IMR-90 (cell line): ENCODE data around the gene MOCOS. TPM values are rescaled to one million over a fixed set of nuclear protein-coding genes. Genes with fewer than 3 reads are reported as not detected.

Experiments used
- ATAC-seq: fragments of 200-7000 bp; cut with Tn5 transposase; 2 replicates; pipeline ENCODE4 v1.9.1; 2020; ENCODE audit warnings: low read depth, mild to moderate bottlenecking, moderate library complexity
- BruUV-seq: library from RNA; stranded (reverse); fragments of 400-500 nt; replicated peaks from 2 replicates; lab custom pipeline; 2021; lab: Mats Ljungman, UMichigan
- CTCF ChIA-PET: fragments of 300-600 bp; formaldehyde crosslinking; extraction: SDS; loops from one replicate; lab custom pipeline; 2021; ENCODE audit warnings: antibody characterized with exemption; lab: Yijun Ruan, JAX
- POLR2A ChIA-PET: fragments of 300-600 bp; sonication (Branson Sonifier 250); formaldehyde crosslinking; loops from one replicate; lab custom pipeline; 2022; ENCODE audit warnings: antibody characterized with exemption; ENCODE audit not compliant: unreplicated experiment; lab: Charles Lee
- DNase-seq: peaks from one replicate; pipeline ENCODE4 v3.0.0; 2013
- H2AFZ ChIP-seq: replicated peaks from 2 replicates; pipeline ENCODE3; 2013; ENCODE audit warnings: low read length, mild to moderate bottlenecking; ENCODE audit not compliant: poor library complexity
- H2AK5ac ChIP-seq: 2 replicates; pipeline ENCODE4 v1.6.1; 2013; ENCODE audit warnings: low read depth, low read length, inconsistent platforms
- H2AK9ac ChIP-seq: replicated peaks from 2 replicates; pipeline ENCODE3; 2013; ENCODE audit warnings: mild to moderate bottlenecking, low read depth, low read length, moderate library complexity; ENCODE audit not compliant: poor library complexity
- H2BK120ac ChIP-seq: 2 replicates; pipeline ENCODE4 v1.6.1; 2013; ENCODE audit warnings: low read depth, low read length, inconsistent platforms
- H2BK15ac ChIP-seq: 3 replicates; pipeline ENCODE4 v1.6.1; 2013; ENCODE audit warnings: low read depth, low read length, inconsistent platforms
- H2BK20ac ChIP-seq: 2 replicates; pipeline ENCODE4 v1.6.1; 2013; ENCODE audit warnings: low read depth, mild to moderate bottlenecking, inconsistent platforms, low read length, moderate library complexity
- H2BK5ac ChIP-seq: 2 replicates; pipeline ENCODE4 v1.6.1; 2013; ENCODE audit warnings: mild to moderate bottlenecking, low read depth, low read length, inconsistent platforms; ENCODE audit not compliant: poor library complexity, severe bottlenecking
- H3K14ac ChIP-seq: replicated peaks from 2 replicates; pipeline ENCODE4 v1.6.1; 2013; ENCODE audit warnings: low read depth, low read length, inconsistent platforms
- H3K18ac ChIP-seq: 2 replicates; pipeline ENCODE4 v1.6.1; 2013; ENCODE audit warnings: low read depth, low read length, control low read depth
- H3K23ac ChIP-seq: 2 replicates; pipeline ENCODE4 v1.6.1; 2013; ENCODE audit warnings: low read depth, low read length, inconsistent platforms
- H3K27ac ChIP-seq: 2 replicates; pipeline ENCODE4 v1.5.1; 2013; ENCODE audit warnings: mild to moderate bottlenecking, control low read depth, low read length; ENCODE audit not compliant: insufficient read depth
- H3K27me3 ChIP-seq: 2 replicates; pipeline ENCODE4 v1.6.1; 2013; ENCODE audit warnings: low read length; ENCODE audit not compliant: control insufficient read depth, insufficient read depth
- H3K36me3 ChIP-seq: 2 replicates; pipeline ENCODE4 v1.6.1; 2013; ENCODE audit warnings: low read length, mixed read lengths; ENCODE audit not compliant: control insufficient read depth, insufficient read depth
- H3K4ac ChIP-seq: 2 replicates; pipeline ENCODE4 v1.6.1; 2013; ENCODE audit warnings: low read depth, low read length, inconsistent platforms
- H3K4me1 ChIP-seq: 2 replicates; pipeline ENCODE4 v1.6.1; 2013; ENCODE audit warnings: low read length, mixed read lengths; ENCODE audit not compliant: control insufficient read depth, insufficient read depth
- H3K4me2 ChIP-seq: 2 replicates; pipeline ENCODE4 v1.6.1; 2013; ENCODE audit warnings: low read depth, mild to moderate bottlenecking, control low read depth, low read length, moderate library complexity
- H3K4me3 ChIP-seq: 2 replicates; pipeline ENCODE4 v1.5.1; 2013; ENCODE audit warnings: low read depth, mild to moderate bottlenecking, control low read depth, low read length, moderate library complexity; ENCODE audit not compliant: insufficient read depth
- H3K56ac ChIP-seq: 2 replicates; pipeline ENCODE4 v1.6.1; 2013; ENCODE audit warnings: low read length, inconsistent platforms; ENCODE audit not compliant: insufficient read depth; ENCODE audit errors: extremely low read depth
- H3K79me1 ChIP-seq, 2 experiments: 2 replicates each; pipeline ENCODE4 v1.6.1; 2013; ENCODE audit warnings: low read length in 2 of 2, inconsistent platforms in 1 of 2, low read depth in 1 of 2
- H3K9ac ChIP-seq: 2 replicates; pipeline ENCODE4 v1.6.1; 2013; ENCODE audit warnings: low read depth, low read length, control low read depth
- H3K9me1 ChIP-seq: 2 replicates; pipeline ENCODE4 v1.6.1; 2013; ENCODE audit warnings: low read length, inconsistent platforms; ENCODE audit not compliant: insufficient read depth
- H3K9me3 ChIP-seq: 2 replicates; pipeline ENCODE4 v1.6.1; 2013; ENCODE audit warnings: low read length; ENCODE audit not compliant: control insufficient read depth, insufficient read depth
- H4K20me1 ChIP-seq: 2 replicates; pipeline ENCODE4 v1.6.1; 2013; ENCODE audit warnings: low read length, inconsistent platforms; ENCODE audit not compliant: insufficient read depth
- H4K5ac ChIP-seq: 2 replicates; pipeline ENCODE4 v1.6.1; 2013; ENCODE audit warnings: mild to moderate bottlenecking, low read depth, low read length, control low read depth
- H4K8ac ChIP-seq, 2 experiments: 2 replicates each; pipeline ENCODE4 v1.6.1; 2013; ENCODE audit warnings: low read depth in 2 of 2, low read length in 2 of 2, control low read depth in 1 of 2, inconsistent platforms in 1 of 2
- H4K91ac ChIP-seq: 2 replicates; pipeline ENCODE4 v1.6.1; 2013; ENCODE audit warnings: low read depth, low read length, inconsistent platforms; ENCODE audit not compliant: insufficient read depth
- BHLHE40 ChIP-seq: fragments of 150-350 bp; IDR thresholded peaks from 2 replicates; pipeline ENCODE4 v1.6.1; 2016; ENCODE audit warnings: mild to moderate bottlenecking, low read depth, low read length
- CEBPB ChIP-seq: IDR thresholded peaks from 2 replicates; pipeline ENCODE4 v1.6.1; 2012; ENCODE audit warnings: low read depth, low read length, improper control_type of control experiment
- MAFK ChIP-seq: IDR thresholded peaks from 2 replicates; pipeline ENCODE4 v1.6.1; 2012; ENCODE audit warnings: low read depth, low read length, improper control_type of control experiment
- MAZ ChIP-seq: IDR thresholded peaks from 2 replicates; pipeline ENCODE4 v1.6.1; 2012; ENCODE audit warnings: low read depth, mild to moderate bottlenecking, low read length, improper control_type of control experiment, moderate library complexity, borderline replicate concordance
- RCOR1 ChIP-seq: IDR thresholded peaks from 2 replicates; pipeline ENCODE4 v1.6.1; 2012; ENCODE audit warnings: mild to moderate bottlenecking, low read length, improper control_type of control experiment; ENCODE audit not compliant: insufficient replicate concordance
- WGBS, 2 experiments: methylation state at CpG; one replicate each; pipeline versions ENCODE4 v1.1.5 to v1.1.7; 2013; ENCODE audit warnings: missing lambda C conversion rate in 2 of 2; ENCODE audit not compliant: insufficient read length in 1 of 2; ENCODE audit errors: extremely low coverage in 2 of 2; 5-methylcytosine and 5-hydroxymethylcytosine counted together
- dilution Hi-C: fragments of 300-500 bp; cut with HindIII; formaldehyde crosslinking; loops from one replicate; pipeline ENCODE4 v1.14.3; 2018; ENCODE audit warnings: low sequenced_read_pairs; ENCODE audit not compliant: unreplicated experiment
- in situ Hi-C: fragments of 300-500 bp; cut with MboI; formaldehyde crosslinking; loops from 3 replicates; pipeline ENCODE4 v1.14.3; 2019; ENCODE audit warnings: low sequenced_read_pairs, inconsistent platforms, mixed read lengths
- intact Hi-C: fragments of 100-400 bp; cut with micrococcal nuclease; formaldehyde crosslinking; loops from 2 replicates; pipeline ENCODE4 v1.10.0; 2022
- polyA plus RNA-seq, 3 experiments: library from polyadenylated mRNA; depleted of rRNA; stranded (reverse); fragments of >200 nt; gene quantifications; 2 replicates each; pipeline ENCODE4 v1.2.3, GENCODE V29; 2012; ENCODE audit warnings: low replicate concordance in 1 of 3
- total RNA-seq: library from RNA; depleted of rRNA; stranded (reverse); fragments of >200 nt; gene quantifications from 2 replicates; pipeline ENCODE4 v1.2.3, GENCODE V29; 2012
- TF ChIP-seq, protein P1 (sequence below): conservative IDR thresholded peaks from 2 replicates; pipeline ENCODE4 v1.5.1; 2012; ENCODE audit warnings: mild to moderate bottlenecking, low read depth, low read length, improper control_type of control experiment

The MOCOS gene
- total and polyA plus RNA-seq, 2 of the 4 experiments (the other 2 are of a cell fraction) = 1.1 to 2.2 TPM

DNA sequence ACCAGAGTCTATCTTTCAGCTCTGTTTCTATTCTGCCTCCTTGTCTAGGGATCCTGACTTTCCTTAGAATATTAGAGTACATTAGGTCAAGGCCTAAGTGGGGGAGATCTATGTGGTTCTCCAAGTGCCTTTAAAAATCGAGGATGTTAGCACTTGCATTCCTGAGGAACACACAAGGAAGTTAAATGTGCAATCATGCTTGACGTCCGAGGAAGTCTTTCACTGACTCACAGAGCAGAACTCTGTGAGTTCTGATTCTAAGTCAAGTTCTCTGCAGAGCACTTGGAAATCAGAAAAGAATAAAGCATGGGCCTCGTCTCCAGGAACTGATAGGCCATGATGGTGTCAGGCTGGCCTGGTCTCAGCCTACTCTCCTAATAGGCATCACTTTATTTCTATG, 127.5 kb downstream of the MOCOS start:
- Histone ChIP-seq H3K79me1 (peaks cover 13 to 39% of the 10 kb centered on the region in 2 experiments; a peak in 3 of 4 replicates), H3K36me3 (no peaks in the 10 kb centered on the region), H3K18ac (no peak overlapping the region; the same call in 1 of the 2 replicates), H3K9me3 (no peaks in the 10 kb centered on the region), H3K9ac (no peak overlapping the region), H2BK120ac (peak overlapping the region; percentile 66), H2AK5ac (peak overlapping the region; percentile 23; the same call in 1 of the 2 replicates), H3K27ac (no peak overlapping the region), H2AFZ (no peak overlapping the region), H3K14ac (peak overlapping the region; percentile 39), H4K91ac (peak overlapping the region; percentile 5; the same call in 1 of the 2 replicates), H3K23ac (no peak overlapping the region), H2AK9ac (no peak overlapping the region), H3K56ac (no peak overlapping the region), H4K20me1 (peaks cover 5% of the 10 kb centered on the region), H3K4me2 (peak overlapping the region; percentile 23; the same call in 1 of the 2 replicates), H3K4ac (peak overlapping the region; percentile 50; the same call in 1 of the 2 replicates), H4K5ac (peak overlapping the region; percentile 18; the same call in 1 of the 2 replicates), H3K4me3 (no peak overlapping the region), H2BK20ac (peak overlapping the region; percentile 32; the same call in 1 of the 2 replicates), H4K8ac (peak overlapping the region in 1 of 2 experiments; percentile 64; a peak in 2 of 4 replicates), H3K9me1 (peaks cover 19% of the 10 kb centered on the region), H2BK15ac (no peak overlapping the region), H3K27me3 (no peaks in the 10 kb centered on the region), H2BK5ac (peak overlapping the region; percentile 41), H3K4me1 (peaks cover 13% of the 10 kb centered on the region)
- dilution Hi-C loops (no loop called here), intact Hi-C loops (no loop called here), in situ Hi-C loops (no loop called here)
- no TSS peak for BruUV-seq
- ChIA-PET CTCF (no interaction called here), POLR2A (interaction anchor here (0.5 kb wide), 1 partner anchor 564 kb away, joined by 5 read pairs; no protein-coding TSS in a partner anchor)
- WGBS, 2 experiments = 13% methylated on average over 3 of the region's 4 CpGs; no CpG with 5 or more reads in 1 of the 2 experiments
- ATAC-seq (peak; percentile 79), DNase-seq (peak; percentile 89)
- TF ChIP-seq, protein P1, sequence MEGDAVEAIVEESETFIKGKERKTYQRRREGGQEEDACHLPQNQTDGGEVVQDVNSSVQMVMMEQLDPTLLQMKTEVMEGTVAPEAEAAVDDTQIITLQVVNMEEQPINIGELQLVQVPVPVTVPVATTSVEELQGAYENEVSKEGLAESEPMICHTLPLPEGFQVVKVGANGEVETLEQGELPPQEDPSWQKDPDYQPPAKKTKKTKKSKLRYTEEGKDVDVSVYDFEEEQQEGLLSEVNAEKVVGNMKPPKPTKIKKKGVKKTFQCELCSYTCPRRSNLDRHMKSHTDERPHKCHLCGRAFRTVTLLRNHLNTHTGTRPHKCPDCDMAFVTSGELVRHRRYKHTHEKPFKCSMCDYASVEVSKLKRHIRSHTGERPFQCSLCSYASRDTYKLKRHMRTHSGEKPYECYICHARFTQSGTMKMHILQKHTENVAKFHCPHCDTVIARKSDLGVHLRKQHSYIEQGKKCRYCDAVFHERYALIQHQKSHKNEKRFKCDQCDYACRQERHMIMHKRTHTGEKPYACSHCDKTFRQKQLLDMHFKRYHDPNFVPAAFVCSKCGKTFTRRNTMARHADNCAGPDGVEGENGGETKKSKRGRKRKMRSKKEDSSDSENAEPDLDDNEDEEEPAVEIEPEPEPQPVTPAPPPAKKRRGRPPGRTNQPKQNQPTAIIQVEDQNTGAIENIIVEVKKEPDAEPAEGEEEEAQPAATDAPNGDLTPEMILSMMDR = no peak
- TF ChIP-seq BHLHE40 = no peak
- TF ChIP-seq CEBPB = peak; percentile 78
- no peak for TF ChIP-seq MAZ
- TF ChIP-seq MAFK = no peak
- peak; percentile 11 for TF ChIP-seq RCOR1
